TTC549 (cell line): ENCODE measurements around the gene RPS8.
A peak's percentile ranks its signal among the peaks of the same experiment; 100 is the strongest.
"Not testable (repeated sequence)": the region's sequence is repeated elsewhere in the genome, so short reads cannot be mapped to it uniquely, and the experiment has no call there.

Experiments
- FAIRE-seq: peaks from 2 replicates; lab custom pipeline; 2012; peaks lifted over from hg19 to GRCh38; lab: Jason Lieb, UNC

Gene RPS8

GRCh38 chr1:44803312-44804095 lies 28.2 kb downstream of the RPS8 start:
- no peak for FAIRE-seq

- no peak for FAIRE-seq
Observed at GRCh38 chr1:44805311-44806024, 30.1 kb downstream of the RPS8 start.

GRCh38 chr1:44806025-44806703 lies 30.8 kb downstream of the RPS8 start:
- no peak for FAIRE-seq

GRCh38 chr1:44806704-44807363 lies 31.5 kb downstream of the RPS8 start, which contains the start of gene DYNLT4:
TSS of gene DYNLT4 (minus strand) at chr1:44807351. CDS start at chr1:44806668, 683 bp downstream.
- no peak for FAIRE-seq

GRCh38 chr1:44807364-44808062 lies 32.2 kb downstream of the RPS8 start:
- FAIRE-seq, result no peak

- no peak for FAIRE-seq
Observed at GRCh38 chr1:44808063-44808937, 33.0 kb downstream of the RPS8 start, which contains the start of gene BTBD19. TSS of gene BTBD19 (plus strand) at chr1:44808523. CDS start at chr1:44808821, 298 bp downstream.

- no peak for FAIRE-seq
Observed at GRCh38 chr1:44808938-44809917, 33.9 kb downstream of the RPS8 start.

- FAIRE-seq, result no peak
Observed at GRCh38 chr1:44810101-44810761, 34.9 kb downstream of the RPS8 start.

GRCh38 chr1:44810762-44811105 lies 35.4 kb downstream of the RPS8 start:
- not testable (repeated sequence) for FAIRE-seq

- FAIRE-seq, result no peak
Observed at GRCh38 chr1:44811234-44811633, 35.9 kb downstream of the RPS8 start.

GRCh38 chr1:44812822-44813543 lies 37.6 kb downstream of the RPS8 start:
- FAIRE-seq, result no peak

GRCh38 chr1:44815926-44816325 lies 40.6 kb downstream of the RPS8 start:
- not testable (repeated sequence) for FAIRE-seq

GRCh38 chr1:44817307-44817706 lies 42.0 kb downstream of the RPS8 start:
- FAIRE-seq, result no peak

GRCh38 chr1:44817771-44818495 lies 42.6 kb downstream of the RPS8 start:
- no peak for FAIRE-seq

GRCh38 chr1:44819196-44819607 lies 43.9 kb downstream of the RPS8 start:
- FAIRE-seq, result no peak

GRCh38 chr1:44819608-44820327 lies 44.4 kb downstream of the RPS8 start:
- FAIRE-seq, result peak; percentile 95
